Skin epidermis (tissue), 12 donors: ENCODE data around the gene STK32C.

ENCODE experiments used
- H3K27ac ChIP-seq, 21 experiments: fragments of 200-600 bp; sonication (generic) in 11 of 21; one replicate each; pipeline ENCODE4 v1.5.0; 2020; ENCODE audit warnings: mild to moderate bottlenecking in 3 of 21, inconsistent platforms in 2 of 21, moderate library complexity in 2 of 21
- H3K4me3 ChIP-seq, 7 experiments: fragments of 200-600 bp; sonication (generic) in 2 of 7; one replicate each; pipeline ENCODE4 v1.5.0; 2020; ENCODE audit warnings: inconsistent platforms in 2 of 7, mild to moderate bottlenecking in 2 of 7, moderate library complexity in 1 of 7

STK32C gene

DNA sequence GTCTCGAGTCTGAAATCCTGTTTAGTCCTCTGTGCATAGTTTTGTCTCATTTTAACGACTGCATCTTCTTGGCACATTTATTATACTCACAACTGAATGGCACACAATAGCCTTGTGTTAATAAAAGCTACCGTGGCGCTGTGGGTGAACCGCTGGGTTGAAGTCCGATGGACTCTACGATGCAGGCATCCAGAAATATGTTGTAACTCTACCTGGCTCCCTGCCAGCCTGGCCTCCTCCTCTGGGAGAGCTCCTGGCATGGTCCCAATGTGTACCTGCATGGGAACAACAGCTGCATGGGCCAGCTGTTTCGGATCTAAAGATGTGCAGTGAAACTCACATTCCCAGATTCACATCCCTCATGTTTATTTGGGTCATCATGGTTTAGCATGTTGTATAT, 124.7 kb downstream of the STK32C start:
- H3K27ac ChIP-seq = no peak overlapping the region
- H3K4me3 ChIP-seq = no peak overlapping the region

GRCh38 chr10:132182591-132182990, 125.2 kb downstream of the STK32C start:
- Histone ChIP-seq H3K4me3 (no peak overlapping the region), H3K27ac (no peak overlapping the region)

- Histone ChIP-seq H3K4me3 (no peak overlapping the region), H3K27ac (no peak overlapping the region)
Observed at GRCh38 chr10:132181691-132182425, 125.9 kb downstream of the STK32C start.

- no peak overlapping the region for H3K27ac ChIP-seq
- no peak overlapping the region for H3K4me3 ChIP-seq
Observed at GRCh38 chr10:132180736-132181135, 127.0 kb downstream of the STK32C start.

DNA sequence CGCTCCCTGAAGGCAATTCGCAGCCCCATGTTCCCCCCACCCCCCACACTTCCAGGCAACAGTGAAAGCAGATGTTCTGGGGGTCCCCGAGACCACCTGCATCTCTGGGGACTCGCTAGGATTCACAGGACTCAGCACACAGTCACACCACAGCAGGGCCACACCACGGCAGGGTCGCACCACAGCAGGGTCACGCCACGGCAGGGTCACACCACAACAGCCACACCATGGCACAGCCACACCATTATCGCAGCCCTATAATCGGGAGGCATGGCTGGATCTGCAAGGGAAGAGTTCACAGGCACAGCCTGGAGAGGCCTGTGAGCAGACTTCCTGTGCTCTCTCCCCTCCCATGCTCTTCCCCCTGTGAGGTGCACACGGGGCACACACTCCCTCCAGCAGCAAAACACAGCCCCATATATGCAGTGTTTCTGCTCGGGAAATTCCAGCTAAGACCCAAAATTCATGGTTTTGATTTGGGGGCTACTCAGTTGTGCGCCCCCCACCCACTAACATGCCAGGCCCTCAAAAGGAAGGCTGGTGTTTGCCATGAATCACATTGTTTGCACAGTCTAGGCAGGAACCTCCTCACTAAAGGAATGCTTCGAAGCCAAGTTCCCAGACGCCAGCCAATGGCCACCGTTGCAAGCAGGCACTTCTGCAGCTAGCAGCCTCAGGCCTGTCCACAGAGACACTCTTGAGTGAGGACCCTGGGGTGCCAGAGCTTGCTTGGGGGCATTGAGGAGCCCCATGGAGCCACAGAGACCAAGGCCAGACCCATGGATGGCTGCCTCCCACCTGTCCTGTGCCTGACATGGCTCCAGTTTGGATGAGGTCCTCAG, 128.0 kb downstream of the STK32C start:
- no peak overlapping the region for H3K4me3 ChIP-seq
- no peak overlapping the region for H3K27ac ChIP-seq

DNA sequence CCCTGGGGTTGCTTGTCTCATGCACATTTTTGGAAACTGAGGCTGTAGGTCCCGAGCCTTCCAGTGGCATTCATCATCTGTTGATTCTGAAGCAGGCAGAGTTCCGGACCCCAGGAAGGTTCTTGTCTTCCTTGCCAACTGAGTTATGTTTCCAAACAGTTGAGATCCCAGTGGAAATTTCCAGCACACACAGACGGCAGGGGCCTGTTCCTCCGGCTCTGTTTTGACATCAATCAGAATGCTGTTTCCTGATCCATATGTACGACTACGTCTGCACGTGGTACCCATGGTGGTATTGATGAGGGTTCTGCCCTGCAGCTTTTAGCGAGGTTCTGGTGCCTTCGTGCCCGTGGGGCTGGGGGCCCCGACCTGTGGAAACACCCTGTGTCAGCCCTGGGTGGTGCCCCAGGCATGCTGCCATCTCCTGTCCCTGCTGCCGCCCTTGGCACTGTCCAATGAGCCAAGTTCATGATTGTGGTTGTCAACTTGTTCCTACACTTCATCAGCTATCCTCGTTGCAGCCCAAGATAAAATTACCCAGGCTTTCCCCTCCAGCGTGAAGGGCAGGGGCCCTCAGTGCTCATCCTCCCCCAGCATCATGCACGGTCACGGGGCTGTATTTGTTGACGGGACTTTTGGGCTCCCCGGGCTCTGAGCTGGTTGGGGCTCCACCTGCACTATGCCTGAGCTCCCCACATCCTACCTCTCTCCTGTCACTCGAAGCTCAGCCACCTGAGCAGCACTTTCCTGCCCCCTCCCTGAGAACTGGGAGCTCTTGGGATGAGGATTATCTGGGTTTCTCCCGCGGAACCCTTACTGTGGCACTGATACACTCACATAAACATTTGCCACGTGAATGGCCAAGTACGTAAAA, 128.8 kb downstream of the STK32C start:
- Histone ChIP-seq H3K27ac (no peak overlapping the region), H3K4me3 (no peak overlapping the region)

GRCh38 chr10:132178046-132178445, 129.7 kb downstream of the STK32C start:
- Histone ChIP-seq H3K27ac (no peak overlapping the region), H3K4me3 (no peak overlapping the region)

DNA sequence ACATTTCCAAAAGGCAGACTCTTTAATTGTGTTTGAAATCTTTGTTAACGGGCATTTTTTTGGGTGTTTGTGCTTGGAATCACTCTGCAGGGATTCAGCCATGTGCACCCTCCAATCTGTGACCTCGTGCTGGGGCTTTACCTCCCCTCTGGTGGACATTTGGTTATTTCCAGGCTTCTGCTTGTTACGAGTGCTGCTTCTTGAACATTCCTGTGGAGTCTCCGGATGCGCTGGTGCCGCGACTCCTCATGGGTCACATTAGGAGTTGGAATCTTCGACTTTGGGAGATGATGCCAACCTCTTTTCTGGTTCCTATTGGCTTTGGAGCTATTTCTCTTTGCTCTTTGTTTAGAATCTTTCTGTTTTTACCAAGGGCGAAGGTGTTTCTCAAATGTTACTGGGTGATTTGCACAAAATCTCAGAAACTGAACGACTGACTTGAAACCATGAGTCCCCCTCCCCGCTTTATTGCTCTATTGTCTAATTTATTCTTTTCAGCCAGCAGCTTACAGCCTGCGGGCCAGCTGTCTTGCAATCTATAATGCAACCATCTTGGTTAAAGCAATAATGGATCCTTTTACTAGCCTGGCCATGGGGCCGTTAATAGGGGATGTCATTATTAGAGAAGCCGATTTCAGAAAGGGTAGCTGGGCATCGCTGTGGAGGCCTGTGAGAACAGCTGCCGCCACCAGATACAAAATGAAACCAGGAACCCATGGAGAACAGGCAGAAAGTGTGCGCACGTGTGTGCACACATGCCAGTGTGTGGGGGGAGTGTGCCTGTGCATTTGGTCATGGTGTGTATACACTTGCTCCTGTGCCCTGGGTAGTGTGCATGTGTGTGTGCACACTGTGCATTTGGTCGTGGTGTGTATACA, 130.9 kb downstream of the STK32C start:
- Histone ChIP-seq H3K27ac (no peak overlapping the region), H3K4me3 (no peak overlapping the region)

- Histone ChIP-seq H3K27ac (no peak overlapping the region), H3K4me3 (no peak overlapping the region)
Observed at GRCh38 chr10:132175907-132176581, 131.7 kb downstream of the STK32C start.

- no peak overlapping the region for H3K27ac ChIP-seq
Observed at GRCh38 chr10:132175408-132175807, 132.3 kb downstream of the STK32C start.

DNA sequence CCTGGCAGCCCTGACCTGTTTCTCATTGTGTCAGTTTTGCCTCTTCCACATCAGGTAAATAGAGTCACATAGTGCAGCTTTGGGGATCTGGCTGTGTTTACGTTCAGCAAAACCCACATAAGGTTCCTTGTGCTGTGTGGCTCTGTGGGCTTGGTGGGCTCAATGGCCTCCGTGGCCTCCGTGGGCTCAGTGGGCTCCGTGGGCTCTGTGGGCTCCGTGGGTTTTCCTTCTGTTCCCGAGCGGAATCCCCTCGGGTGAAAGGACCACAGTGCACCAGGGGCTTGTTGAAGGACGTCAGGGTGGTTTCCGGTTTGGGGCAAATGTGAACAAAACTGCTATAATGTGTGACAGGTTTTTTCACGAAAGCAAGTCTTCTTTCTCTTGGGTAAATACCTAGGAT, 133.5 kb downstream of the STK32C start:
- Histone ChIP-seq H3K27ac (no peak overlapping the region), H3K4me3 (no peak overlapping the region)

More at GRCh38 chr10:132175408-132175807, 132.3 kb downstream of the STK32C start:
- H3K4me3 ChIP-seq = no peak overlapping the region

DNA sequence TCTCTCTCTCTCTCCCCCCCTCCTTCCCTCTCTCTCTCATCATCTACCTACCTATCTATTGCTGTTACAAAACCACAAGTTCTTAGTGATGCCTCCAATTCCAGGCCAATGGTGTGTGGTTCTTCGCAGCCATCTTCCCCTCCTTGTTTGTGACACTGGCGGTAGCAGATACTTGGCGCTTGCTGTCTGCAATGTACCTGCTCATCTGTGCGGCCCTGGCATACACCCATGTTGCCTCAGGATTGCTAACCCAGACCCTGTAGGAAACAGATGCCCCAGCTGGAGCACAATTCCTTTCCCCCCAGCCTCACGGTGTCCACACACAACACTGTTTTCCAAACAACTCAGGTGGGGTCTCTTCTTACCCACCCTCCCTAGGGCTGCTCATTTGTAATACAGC, 134.6 kb downstream of the STK32C start:
- Histone ChIP-seq H3K27ac (no peak overlapping the region), H3K4me3 (no peak overlapping the region)

- Histone ChIP-seq H3K27ac (no peak overlapping the region), H3K4me3 (no peak overlapping the region)
Observed at GRCh38 chr10:132172091-132173066, 135.4 kb downstream of the STK32C start.

DNA sequence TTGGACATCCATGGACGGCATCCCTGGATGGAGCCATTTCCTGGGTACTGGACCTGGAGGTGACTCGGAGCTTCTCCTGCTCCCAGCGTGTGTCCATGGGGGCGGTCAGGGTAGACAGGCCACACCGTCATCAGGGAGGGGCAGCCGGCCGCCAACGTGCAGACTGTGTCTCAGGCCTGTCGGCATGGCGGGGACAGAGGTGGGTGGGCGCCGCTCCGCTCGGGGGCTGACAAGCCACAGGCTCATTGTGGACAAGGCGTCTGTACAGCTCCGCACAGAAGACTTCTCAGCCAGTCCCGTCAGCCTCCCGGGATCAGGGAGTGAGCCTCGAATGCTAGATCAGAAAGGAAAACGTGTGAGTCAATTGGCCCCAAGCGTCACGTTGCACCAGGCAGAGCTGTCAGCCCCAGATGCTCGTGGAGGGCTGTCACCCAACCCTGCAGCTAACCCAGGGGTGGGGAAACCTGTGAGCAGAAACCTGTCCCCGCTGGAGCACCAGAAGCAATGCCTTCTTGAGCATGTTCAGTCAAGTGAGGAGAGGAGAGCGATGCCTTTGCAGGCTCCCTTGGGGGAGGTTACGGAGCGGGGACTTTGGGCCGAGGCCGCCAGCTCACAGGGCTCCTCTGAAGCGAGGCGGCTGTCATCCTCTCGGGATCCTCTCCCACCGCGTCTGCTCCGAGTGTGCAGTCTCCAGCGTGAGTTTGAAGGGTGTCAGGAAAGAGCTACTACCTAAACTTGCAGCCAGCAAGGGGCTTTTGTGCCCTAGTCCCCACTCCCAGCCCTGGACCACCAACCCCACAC, 137.0 kb downstream of the STK32C start:
- H3K27ac ChIP-seq = no peak overlapping the region
- no peak overlapping the region for H3K4me3 ChIP-seq

DNA sequence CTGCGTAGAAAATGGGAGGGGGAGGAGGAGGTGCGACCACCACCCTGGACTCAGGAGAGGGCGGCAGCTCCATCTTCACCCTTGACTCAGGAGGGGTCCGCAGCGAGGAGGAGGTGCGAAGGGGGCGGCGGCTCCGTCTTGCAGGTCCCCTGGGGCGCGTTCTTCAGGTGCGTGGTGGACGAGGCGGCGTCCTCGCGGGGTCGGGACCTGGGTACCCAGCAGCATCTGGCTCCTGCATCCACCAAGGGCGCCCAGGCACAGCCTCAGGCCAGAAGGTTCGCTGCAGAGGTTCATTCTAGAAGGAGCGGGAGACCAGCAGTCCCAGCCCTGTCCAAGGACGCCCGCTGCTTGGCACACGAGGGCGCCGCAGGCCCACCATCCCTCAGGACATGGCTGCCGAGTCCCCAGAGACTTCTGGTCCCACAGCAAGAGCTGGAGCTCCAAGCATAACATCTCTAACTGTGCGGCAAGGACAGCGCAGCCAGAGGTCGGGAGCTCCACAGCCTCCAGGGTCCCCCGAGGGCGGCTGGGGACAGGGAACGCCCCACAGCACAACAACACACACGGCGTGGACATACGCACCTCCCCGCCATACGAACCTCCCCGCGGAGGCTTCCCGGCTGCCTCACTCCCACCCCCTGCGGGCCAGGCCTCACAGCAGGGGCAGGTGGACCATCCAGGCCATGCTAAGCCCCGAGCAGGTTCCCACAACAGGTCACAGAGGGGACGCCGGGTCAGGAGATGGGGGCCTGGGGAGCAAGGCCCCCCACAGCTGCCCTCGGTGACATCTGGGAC, 137.8 kb downstream of the STK32C start:
- H3K27ac ChIP-seq = no peak overlapping the region
- no peak overlapping the region for H3K4me3 ChIP-seq
